HG02798 (cell line): ENCODE data around the gene C1GALT1.
A peak's percentile ranks its signal among the peaks of the same experiment; 100 is the strongest.
"Not testable (repeated sequence)": the region's sequence is repeated elsewhere in the genome, so short reads cannot be mapped to it uniquely, and the experiment has no call there.

Source experiments
- ATAC-seq: cut with Tn5 transposase; IDR thresholded peaks from one replicate; pipeline ENCODE4 v1.9.1; 2021; ENCODE audit warnings: mild to moderate bottlenecking; ENCODE audit not compliant: unreplicated experiment, poor library complexity

Gene C1GALT1

GRCh38 chr7:7166318-7166717 lies 16.0 kb upstream of the C1GALT1 start:
- ATAC-seq = no peak

- no peak for ATAC-seq
Measured at GRCh38 chr7:7169296-7169695, 13.0 kb upstream of the C1GALT1 start.

GRCh38 chr7:7173956-7174632 lies 8.2 kb upstream of the C1GALT1 start:
- no peak for ATAC-seq

DNA sequence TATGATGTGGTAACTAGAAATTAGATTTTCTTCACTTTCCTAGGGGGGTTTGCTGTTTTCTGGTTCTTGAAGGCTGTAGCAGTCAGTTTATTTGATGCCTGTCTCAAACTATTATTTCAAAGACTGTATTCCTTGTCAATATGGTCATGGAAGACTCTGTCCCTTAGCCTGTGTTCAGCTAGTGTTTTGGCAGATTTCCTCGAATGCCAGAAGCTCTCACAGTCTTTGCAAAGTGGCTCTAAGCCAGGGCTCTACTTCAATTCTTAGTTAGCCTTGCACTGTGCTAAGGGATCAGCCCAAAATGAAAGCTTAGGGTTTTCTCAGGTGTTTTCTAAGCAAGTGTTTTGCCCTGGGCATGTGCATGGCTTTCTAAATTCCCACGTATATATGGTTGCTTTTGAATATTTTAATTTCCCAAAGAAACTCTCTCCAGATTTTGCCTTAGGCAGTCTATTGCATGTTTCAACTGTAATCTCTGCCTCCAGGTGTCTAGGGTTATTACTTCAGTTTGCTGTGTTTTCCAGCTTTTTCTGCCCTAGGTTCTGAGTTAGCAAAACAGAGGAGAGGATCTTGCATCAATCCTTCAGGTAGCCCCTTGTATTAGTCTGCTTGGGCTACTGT lies 7.2 kb upstream of the C1GALT1 start:
- ATAC-seq = no peak

- no peak for ATAC-seq
Measured at GRCh38 chr7:7176406-7177043, 5.8 kb upstream of the C1GALT1 start.

DNA sequence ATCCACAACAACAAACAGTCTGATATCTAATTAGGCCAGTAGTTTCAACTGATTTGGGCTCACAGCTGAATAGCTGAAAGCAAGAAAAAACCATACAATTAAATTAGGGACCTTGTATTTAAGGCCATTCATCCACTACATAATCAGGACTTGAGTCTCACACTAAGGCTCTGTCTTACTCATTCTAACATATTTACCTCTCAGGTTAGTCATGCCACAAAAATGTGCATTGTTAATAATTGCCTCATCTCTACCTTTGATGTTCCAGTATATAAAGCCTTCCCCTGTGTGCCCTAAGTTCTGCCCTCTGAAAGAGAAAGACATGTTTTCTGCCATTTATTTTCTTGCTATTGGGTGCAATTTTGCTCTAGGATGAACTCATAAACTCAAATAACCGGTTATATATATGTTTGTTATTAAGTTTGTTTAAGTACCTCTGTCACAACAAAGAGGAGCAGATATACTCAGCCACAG lies 5.3 kb upstream of the C1GALT1 start:
- ATAC-seq = no peak

- no peak for ATAC-seq
Measured at GRCh38 chr7:7178081-7178480, 4.3 kb upstream of the C1GALT1 start.

DNA sequence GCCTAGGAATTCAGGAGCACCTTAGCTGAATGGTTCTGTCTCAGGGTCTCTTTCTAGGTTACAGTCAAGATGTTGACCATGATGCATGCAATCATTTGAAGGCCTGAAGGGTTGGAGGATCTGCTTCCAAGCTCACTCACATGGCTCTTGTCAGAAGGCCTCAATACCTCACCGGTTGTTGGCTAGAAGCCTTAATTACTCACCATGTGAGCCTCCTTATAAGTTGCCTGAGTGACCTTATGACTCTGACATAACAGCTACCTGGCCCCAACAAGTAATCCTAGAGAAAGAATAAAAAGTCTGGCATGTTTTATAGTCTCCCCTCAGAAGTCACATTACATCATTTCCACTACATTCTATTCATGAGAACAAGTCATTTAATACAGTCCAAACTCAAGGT lies 3.4 kb upstream of the C1GALT1 start:
- ATAC-seq = no peak

- ATAC-seq = no peak
Measured at GRCh38 chr7:7180725-7181449, 1.5 kb upstream of the C1GALT1 start.

- ATAC-seq = peak; percentile 41
Measured at GRCh38 chr7:7181519-7182155, 707 bp upstream of the C1GALT1 start.

- ATAC-seq = peak; percentile 34
Measured at GRCh38 chr7:7183061-7183837, 905 bp downstream of the C1GALT1 start.

DNA sequence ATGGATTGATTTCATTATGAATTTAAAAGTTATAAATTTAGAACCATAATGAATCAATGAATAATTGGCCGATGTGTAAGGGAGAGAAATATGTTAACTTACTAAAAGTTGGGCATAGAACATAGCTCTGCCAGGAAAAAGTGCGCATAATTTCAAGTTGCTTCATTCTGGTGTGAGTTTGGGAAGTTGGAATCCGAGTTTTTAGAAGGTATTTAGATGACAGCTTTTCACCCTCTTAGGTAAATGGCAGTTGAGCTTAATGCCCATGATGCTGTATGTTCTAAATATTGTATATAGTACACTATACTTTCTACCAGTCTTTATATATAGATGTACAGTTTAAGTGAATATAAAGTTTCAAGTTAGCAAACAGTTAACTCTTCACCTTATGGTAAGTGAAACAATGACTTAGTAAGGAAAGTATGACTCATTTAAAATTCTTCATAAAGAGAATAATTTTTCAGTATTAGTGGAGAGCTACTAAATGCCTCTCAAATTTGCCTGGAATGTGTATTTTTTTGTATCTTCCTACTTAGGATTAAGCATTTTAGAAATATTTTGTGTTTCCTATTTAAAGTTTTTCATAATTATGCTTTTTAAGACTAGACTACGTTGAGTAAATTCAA lies 1.6 kb downstream of the C1GALT1 start:
- no peak for ATAC-seq

DNA sequence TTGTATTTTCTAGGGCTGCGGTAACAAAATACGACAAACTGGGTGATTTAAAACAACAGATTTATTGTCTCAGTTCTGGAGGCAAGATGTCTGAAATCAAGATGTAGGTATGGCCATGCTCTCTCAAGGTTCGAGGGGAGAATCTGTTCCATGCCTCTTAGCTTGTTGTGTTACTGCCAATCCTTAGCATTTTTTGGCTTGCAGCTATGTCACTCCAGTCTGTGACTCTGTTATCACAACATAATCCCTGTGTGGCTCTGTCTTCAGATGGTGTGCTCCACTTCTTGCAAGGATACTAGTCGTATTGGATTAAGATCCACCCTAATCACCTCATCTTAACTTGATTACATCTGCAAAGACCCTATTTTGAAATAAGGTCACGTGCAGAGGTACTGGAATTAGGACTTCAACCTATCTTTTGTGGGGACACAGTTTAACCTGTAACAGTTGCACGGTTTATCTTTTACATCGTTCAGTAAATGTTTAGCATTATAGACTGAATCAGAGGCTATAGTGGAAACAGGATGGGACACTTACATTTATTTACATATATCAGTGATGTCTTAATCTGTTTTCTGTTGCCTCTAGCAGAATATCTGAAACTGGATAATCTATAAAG lies 3.1 kb downstream of the C1GALT1 start:
- no peak for ATAC-seq

GRCh38 chr7:7188091-7188490 lies 5.7 kb downstream of the C1GALT1 start:
- no peak for ATAC-seq

- no peak for ATAC-seq
Measured at GRCh38 chr7:7188742-7189141, 6.4 kb downstream of the C1GALT1 start.

GRCh38 chr7:7190142-7190541 lies 7.8 kb downstream of the C1GALT1 start:
- no peak for ATAC-seq

DNA sequence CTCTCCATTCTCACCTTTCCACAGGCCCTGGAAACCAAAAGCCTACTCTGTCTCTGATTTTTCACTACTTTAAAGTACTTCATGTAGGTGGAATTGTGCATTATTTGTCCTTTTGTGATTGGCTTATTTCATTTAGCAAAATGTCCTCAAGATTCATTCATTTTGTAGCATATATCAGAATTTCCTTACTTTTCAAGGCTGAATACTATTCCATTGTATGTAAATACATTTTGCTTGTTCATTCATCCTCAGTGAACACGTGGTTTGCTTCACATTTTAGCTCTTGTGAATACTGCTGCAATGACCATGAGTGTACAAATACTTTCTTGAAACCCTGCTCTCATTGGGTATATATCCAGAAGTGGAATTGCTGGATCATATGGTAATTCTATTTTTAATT lies 8.8 kb downstream of the C1GALT1 start:
- ATAC-seq = no peak

DNA sequence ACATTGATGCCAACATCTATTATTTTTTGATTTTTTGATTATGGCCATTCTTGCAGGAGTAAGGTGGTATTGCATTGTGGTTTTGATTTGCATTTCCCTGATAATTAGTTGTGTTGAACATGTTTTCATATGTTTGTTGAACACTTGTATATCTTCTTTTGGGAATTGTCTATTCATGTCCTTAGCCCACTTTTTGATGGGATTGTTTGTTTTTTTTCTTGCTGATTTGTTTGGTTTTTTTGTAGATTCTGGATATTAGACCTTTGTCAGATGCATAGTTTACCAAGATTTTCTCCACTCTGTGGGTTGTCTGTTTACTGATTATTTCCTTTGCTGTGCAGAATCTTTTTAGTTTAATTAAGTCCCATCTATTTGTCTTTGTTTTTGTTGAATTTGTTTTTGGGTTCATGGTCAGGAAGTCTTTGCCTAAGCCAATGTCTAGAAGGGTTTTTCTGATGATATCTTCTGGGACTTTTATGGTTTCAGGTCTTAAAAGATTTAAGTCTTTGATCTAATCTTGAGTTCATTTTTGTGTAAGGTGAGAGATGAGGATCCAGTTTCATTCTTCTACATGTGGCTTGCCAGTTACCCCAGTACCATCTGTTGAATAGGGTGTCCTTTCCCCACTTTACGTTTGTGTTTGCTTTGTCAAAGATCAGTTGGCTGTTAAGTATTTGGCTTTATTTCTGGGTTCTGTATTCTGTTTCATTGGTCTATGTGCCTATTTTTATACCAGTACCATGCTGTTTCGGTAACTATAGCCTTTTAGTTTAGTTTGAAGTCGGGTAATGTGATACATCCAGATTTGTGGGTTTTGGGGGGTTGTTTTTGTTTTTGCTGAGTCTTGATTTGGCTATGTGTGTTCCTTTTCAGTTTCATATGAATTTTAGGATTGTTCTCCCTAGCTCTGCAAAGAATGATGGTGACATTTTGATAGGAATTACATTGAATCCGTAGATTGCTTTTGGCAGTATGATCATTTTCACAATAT lies 10.7 kb downstream of the C1GALT1 start:
- ATAC-seq = not testable (repeated sequence)
